Bronchial epithelial cell (primary cell): ENCODE results near the gene TMEM17. TPM values are rescaled to one million over a fixed set of nuclear protein-coding genes. Genes with fewer than 3 reads are reported as not detected.
"Not testable (repeated sequence)": the region's sequence is repeated elsewhere in the genome, so short reads cannot be mapped to it uniquely, and the experiment has no call there.

Experiments used
- DNase-seq: peaks from one replicate; pipeline ENCODE4 v3.0.0-alpha.2; 2010; ENCODE audit warnings: low read depth
- FAIRE-seq: peaks from 2 replicates; lab custom pipeline; 2011; peaks lifted over from hg19 to GRCh38; lab: Jason Lieb, UNC
- H3K27me3 ChIP-seq: 2 replicates; pipeline ENCODE4 v1.5.1; 2011; ENCODE audit warnings: low read length; ENCODE audit not compliant: control insufficient read depth, insufficient read depth
- H3K36me3 ChIP-seq: 2 replicates; pipeline ENCODE4 v1.5.1; 2011; ENCODE audit warnings: low read length; ENCODE audit not compliant: control insufficient read depth, insufficient read depth
- H3K4me3 ChIP-seq: 2 replicates; pipeline ENCODE4 v1.5.1; 2011; ENCODE audit warnings: mild to moderate bottlenecking, low read depth, low read length, control low read depth
- CTCF ChIP-seq: IDR thresholded peaks from 2 replicates; pipeline ENCODE4 v1.5.1; 2011; ENCODE audit warnings: mild to moderate bottlenecking, moderate library complexity, low read length, control low read depth, inconsistent platforms; ENCODE audit not compliant: insufficient read depth, severe bottlenecking
- total RNA-seq: library from RNA; depleted of rRNA; stranded (reverse); fragments of >200 nt; gene quantifications from 2 replicates; pipeline ENCODE4 v1.2.1, GENCODE V29; 2014

The TMEM17 gene
- total RNA-seq, 1 donor from 2014 or later, result 1.1 TPM

DNA sequence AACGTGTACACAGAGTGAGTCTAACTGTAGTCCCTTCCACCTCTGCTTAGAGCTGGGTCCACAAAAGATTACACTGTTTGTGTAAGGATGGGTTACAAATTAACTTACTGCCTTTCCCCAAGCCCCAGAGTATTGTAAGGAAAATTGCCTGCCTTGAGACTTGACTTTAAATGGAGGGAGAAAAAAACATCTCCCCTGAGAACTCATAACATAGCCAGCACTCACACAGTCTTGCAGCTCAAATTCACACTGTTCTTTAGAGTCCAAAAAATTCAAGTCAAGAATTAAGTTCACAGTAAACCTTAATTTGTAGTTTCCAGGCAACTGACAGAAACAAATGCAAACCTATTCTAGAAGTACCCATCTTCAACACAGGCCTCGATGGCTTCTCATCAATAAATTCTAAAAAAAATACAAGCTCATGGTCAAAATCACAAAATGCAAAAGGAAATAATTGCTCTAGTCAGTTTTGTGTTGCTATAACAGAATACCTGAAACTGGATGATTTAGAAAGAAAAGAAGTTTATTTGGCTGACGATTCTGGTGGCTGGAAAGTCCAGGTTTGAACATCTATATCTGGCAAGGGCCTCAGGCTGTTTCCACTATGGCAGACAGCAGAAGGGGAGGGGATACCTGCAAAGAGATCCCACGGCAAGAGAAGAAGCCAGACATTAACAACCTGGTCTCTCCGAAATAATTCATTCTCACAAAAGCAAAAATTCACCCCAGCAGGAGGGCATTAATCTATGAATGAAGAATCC, 34.6 kb upstream of the TMEM17 start:
- no peaks in the 10 kb centered on the region for H3K36me3 ChIP-seq
- DNase-seq (no peak), FAIRE-seq (no peak)
- no peaks in the 10 kb centered on the region for H3K27me3 ChIP-seq
- no peak for TF ChIP-seq CTCF
- no peak overlapping the region for H3K4me3 ChIP-seq

DNA sequence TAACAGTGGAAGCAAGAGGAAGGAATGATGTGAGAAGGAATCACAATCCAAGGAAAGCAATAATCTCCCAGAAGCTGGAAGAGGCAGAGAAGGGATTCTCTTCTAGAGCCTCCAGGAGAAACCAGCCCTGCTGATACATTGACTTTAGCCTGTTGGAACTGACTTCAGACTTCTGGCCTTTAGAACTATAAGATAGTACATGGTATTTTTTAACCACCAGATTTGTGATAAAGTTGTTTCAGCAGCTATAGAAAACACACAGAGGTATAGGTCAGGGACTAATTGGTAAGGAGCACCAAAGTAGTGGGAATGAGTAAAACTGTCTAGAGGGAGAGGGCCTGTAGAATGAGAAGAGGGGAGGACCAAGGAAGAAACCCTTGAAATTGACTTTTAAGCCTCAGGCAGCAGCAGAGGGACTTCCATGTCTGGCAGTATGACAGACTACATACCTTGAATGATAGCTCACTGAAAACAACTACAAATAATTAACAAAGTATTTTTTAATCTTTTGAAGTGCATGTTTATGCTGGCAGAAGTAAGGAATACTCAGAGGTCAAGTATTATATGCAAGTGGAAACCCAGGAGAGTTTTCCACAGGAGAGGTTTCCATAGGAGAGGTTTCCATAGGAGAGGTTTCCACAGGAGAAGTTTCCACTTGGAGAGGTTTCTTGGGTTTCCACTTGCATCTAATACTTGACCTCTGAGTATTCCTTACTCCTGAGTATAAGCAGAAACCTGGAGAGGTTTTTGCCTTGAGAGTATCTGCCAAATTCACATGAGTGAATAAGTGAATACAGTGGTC, 33.8 kb upstream of the TMEM17 start:
- TF ChIP-seq CTCF, result no peak
- H3K4me3 ChIP-seq, result no peak overlapping the region
- no peaks in the 10 kb centered on the region for H3K36me3 ChIP-seq
- DNase-seq (peak; percentile 21), FAIRE-seq (no peak)
- no peaks in the 10 kb centered on the region for H3K27me3 ChIP-seq

GRCh38 chr2:62538756-62539155, 32.8 kb upstream of the TMEM17 start:
- Histone ChIP-seq H3K27me3 (no peaks in the 10 kb centered on the region), H3K4me3 (no peak overlapping the region), H3K36me3 (no peaks in the 10 kb centered on the region)
- no peak for TF ChIP-seq CTCF
- DNase-seq (no peak), FAIRE-seq (no peak)

- Histone ChIP-seq H3K36me3 (no peaks in the 10 kb centered on the region), H3K27me3 (no peaks in the 10 kb centered on the region), H3K4me3 (no peak overlapping the region)
- FAIRE-seq (peak; percentile 64), DNase-seq (no peak)
- TF ChIP-seq CTCF, result no peak
These were observed 31.8 kb upstream of the TMEM17 start for GRCh38 chr2:62537814-62538213.

DNA sequence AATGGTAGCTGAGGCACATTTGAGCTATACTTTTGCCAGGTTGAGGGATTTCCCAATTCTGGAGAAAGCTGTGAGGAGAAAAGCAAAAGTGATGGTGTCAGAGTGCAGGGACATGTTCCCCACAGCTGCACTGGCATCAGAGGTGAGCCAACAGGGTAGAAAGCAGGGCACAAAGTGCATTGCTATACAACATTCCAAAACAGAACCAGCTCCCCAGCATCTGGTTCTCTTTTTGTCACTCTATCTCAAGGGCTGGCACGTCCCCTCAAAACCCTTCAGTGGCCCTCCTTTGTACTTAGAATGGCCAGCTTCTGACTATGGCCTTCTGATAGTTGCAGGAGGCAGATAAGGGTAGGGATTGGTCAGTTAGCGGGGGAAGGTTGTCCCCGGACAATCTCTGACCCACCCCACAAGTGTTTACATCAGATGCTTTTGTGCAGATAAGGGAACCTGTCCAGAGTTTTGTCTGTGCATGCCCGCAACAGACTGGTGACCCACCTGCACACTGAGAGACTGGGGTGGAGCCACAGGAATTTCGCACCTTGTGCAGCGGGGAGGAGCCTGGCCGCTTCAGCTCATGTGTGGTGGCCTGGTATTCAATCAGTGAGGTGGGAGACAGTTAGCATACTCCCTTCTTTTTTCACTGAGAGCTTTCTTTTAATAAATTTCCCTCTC, 31.0 kb upstream of the TMEM17 start:
- Histone ChIP-seq H3K36me3 (no peaks in the 10 kb centered on the region), H3K27me3 (no peaks in the 10 kb centered on the region), H3K4me3 (no peak overlapping the region)
- peak; percentile 68 for FAIRE-seq
- TF ChIP-seq CTCF, result no peak
- DNase-seq, result peak; percentile 83

DNA sequence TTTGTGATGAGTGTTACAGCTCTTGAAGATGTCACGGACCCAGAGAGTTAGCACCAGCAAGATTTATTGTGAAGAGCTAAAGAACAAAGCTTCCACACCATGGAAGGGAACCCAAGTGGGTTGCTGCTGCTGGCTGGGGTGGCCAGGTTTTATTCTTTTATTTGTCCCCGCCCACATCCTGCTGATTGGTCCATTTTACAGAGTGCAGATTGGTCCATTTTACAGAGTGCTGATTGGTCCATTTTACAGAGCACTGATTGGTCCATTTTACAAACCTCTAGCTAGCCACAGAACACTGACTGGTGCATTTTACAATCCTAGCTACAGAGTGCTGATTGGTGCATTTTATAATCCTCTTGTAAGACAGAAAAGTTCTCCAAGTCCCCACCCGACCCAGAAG, 29.5 kb upstream of the TMEM17 start:
- not testable (repeated sequence) for FAIRE-seq, H3K4me3 ChIP-seq, H3K36me3 ChIP-seq, H3K27me3 ChIP-seq, DNase-seq
